Measurements from ENCODE around the gene KCNN1. TPM values are rescaled to one million over a fixed set of nuclear protein-coding genes. Genes with fewer than 3 reads are reported as not detected.

The KCNN1 gene
- total and polyA plus RNA-seq, 2 of the 13 experiments (the other 11 are each of a cell fraction or from before 2014, with no cell fraction given), result 0.04 TPM; not detected in 1

- TF ChIP-seq JUND (CRISPR knock-in tag; IDR thresholded peaks at IDR 0.05), result no peak
- 0 out of 2 replicates have a peak, but pooled peaks have one; percentile 40 for TF ChIP-seq LRRFIP1 (CRISPR knock-in tag; conservative IDR thresholded peaks at IDR 0.05)
- TF ChIP-seq ZFYVE20 (CRISPR knock-in tag; IDR thresholded peaks at IDR 0.05; ENCODE audit: borderline replicate concordance, low read depth), result no peak
- peak; percentile 42; the same call in 1 of the 2 replicates for TF ChIP-seq PHF21A (CRISPR knock-in tag; IDR thresholded peaks at IDR 0.05)
- no peak for TF ChIP-seq DR1 (CRISPR knock-in tag; IDR thresholded peaks at IDR 0.05)
- no peak for TF ChIP-seq ZBTB1 (CRISPR knock-in tag; IDR thresholded peaks at IDR 0.05; ENCODE audit: borderline replicate concordance)
- TF ChIP-seq TBX2 (CRISPR knock-in tag; IDR thresholded peaks at IDR 0.05; ENCODE audit: borderline replicate concordance), result peak; percentile 62
Measured at GRCh38 chr19:17932485-17933338, 34.2 kb upstream of the KCNN1 start, which contains the start of gene CCDC124 (continued).
